22Rv1 (cell line): Measurements from ENCODE around the gene CD300E.

Experiments used
- ZFX ChIP-seq: fragments of 450-650 bp; IDR thresholded peaks from 2 replicates; pipeline ENCODE4 v1.6.1; 2017; ENCODE audit warnings: antibody characterized with exemption, borderline replicate concordance
- TF ChIP-seq, protein P1 (sequence below): fragments of 450-650 bp; IDR thresholded peaks from 2 replicates; pipeline ENCODE4 v1.5.1; 2017; ENCODE audit warnings: mild to moderate bottlenecking

DNA sequence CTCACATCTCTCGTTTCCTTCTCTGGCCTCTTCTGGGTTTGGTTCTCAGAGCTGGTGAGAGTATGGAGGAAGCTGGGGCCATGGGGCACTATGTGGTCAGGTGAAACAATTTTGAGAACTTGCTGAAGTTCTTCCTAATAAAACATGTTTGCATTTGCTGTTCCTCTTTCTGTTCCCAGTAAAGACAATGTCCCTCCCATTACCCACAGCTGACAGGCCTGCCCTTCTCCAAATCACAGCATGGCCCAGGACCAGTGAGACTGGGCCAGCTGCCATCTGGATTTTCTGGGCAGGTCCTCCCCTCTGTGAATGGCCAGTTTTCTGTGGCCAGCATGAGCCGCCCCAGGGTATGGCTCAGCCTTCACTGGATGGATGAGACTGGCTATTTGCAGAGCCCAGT, 56.1 kb downstream of the CD300E start, which contains the start of gene CD300H:
- TF ChIP-seq, protein P1, sequence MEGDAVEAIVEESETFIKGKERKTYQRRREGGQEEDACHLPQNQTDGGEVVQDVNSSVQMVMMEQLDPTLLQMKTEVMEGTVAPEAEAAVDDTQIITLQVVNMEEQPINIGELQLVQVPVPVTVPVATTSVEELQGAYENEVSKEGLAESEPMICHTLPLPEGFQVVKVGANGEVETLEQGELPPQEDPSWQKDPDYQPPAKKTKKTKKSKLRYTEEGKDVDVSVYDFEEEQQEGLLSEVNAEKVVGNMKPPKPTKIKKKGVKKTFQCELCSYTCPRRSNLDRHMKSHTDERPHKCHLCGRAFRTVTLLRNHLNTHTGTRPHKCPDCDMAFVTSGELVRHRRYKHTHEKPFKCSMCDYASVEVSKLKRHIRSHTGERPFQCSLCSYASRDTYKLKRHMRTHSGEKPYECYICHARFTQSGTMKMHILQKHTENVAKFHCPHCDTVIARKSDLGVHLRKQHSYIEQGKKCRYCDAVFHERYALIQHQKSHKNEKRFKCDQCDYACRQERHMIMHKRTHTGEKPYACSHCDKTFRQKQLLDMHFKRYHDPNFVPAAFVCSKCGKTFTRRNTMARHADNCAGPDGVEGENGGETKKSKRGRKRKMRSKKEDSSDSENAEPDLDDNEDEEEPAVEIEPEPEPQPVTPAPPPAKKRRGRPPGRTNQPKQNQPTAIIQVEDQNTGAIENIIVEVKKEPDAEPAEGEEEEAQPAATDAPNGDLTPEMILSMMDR, result no peak
- no peak for TF ChIP-seq ZFX
